ENCODE measurements around the gene PRODH. TPM values are rescaled to one million over a fixed set of nuclear protein-coding genes. Genes with fewer than 3 reads are reported as not detected.

PRODH gene
- total RNA-seq, 1 experiment from 2014 or later, result 1.1 TPM

DNA sequence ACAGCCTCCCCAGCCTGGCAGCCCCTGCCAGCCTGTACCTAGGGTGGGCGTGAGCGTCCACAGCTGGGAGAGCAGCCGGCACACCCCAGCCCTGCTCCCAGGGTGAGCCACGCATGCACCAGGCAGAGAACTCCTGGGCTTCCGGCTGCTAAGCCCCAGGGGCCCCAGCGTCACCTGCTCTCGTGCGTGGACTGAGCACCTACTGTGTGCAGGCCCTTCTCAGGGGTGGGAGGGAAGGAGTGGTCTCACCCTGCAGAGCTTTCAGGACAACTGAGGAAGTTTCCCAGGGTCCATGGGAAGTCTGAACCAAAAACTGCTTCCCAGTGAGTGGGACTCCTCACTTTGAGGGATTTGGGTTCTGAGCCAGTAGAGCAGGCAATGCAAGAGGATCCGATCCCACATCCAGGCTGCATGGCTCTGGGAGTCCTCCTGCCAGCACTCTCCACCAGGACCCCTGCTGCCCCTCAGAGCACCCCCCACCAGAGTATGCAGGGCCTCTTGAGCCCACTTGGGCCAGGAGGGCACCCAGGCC is 47.1 kb upstream of the PRODH start:
- H3K4me3 ChIP-seq, result no peak overlapping the region
- no peak for TF ChIP-seq EZH2 (IDR thresholded peaks at IDR 0.05; ENCODE audit: low read depth)
- TF ChIP-seq, protein P1, sequence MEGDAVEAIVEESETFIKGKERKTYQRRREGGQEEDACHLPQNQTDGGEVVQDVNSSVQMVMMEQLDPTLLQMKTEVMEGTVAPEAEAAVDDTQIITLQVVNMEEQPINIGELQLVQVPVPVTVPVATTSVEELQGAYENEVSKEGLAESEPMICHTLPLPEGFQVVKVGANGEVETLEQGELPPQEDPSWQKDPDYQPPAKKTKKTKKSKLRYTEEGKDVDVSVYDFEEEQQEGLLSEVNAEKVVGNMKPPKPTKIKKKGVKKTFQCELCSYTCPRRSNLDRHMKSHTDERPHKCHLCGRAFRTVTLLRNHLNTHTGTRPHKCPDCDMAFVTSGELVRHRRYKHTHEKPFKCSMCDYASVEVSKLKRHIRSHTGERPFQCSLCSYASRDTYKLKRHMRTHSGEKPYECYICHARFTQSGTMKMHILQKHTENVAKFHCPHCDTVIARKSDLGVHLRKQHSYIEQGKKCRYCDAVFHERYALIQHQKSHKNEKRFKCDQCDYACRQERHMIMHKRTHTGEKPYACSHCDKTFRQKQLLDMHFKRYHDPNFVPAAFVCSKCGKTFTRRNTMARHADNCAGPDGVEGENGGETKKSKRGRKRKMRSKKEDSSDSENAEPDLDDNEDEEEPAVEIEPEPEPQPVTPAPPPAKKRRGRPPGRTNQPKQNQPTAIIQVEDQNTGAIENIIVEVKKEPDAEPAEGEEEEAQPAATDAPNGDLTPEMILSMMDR (conservative IDR thresholded peaks at IDR 0.05), result no peak
- no peak overlapping the region for H3K27ac ChIP-seq
- ChIA-PET CTCF (no interaction called here), POLR2A (ENCODE audit: unreplicated experiment) (no interaction called here)
- H3K79me2 ChIP-seq (ENCODE audit: low read depth), result no peaks in the 10 kb centered on the region
- H4K20me1 ChIP-seq (ENCODE audit: insufficient read depth), result no peaks in the 10 kb centered on the region
- no peaks in the 10 kb centered on the region for H3K9me2 ChIP-seq (ENCODE audit: insufficient read depth)
- no TSS peak for BruUV-seq (replicated peaks)
- H3K27me3 ChIP-seq (ENCODE audit: insufficient read depth, low read depth), result no peaks in the 10 kb centered on the region
- no peaks in the 10 kb centered on the region for H3K4me1 ChIP-seq (replicated peaks; ENCODE audit: insufficient read depth)
- intact Hi-C loops (cut with micrococcal nuclease; ENCODE audit: unreplicated experiment), result no loop called here
- no peak overlapping the region for H3K4me2 ChIP-seq
- DNase-seq, result no peak
- H3K9me3 ChIP-seq (ENCODE audit: insufficient read depth, low read depth), result no peaks in the 10 kb centered on the region
- H3F3A ChIP-seq (ENCODE audit: insufficient read depth, low read depth), result no peaks in the 10 kb centered on the region
- H2AFZ ChIP-seq, result no peak overlapping the region
- H3K36me3 ChIP-seq (ENCODE audit: low read depth), result no peaks in the 10 kb centered on the region

DNA sequence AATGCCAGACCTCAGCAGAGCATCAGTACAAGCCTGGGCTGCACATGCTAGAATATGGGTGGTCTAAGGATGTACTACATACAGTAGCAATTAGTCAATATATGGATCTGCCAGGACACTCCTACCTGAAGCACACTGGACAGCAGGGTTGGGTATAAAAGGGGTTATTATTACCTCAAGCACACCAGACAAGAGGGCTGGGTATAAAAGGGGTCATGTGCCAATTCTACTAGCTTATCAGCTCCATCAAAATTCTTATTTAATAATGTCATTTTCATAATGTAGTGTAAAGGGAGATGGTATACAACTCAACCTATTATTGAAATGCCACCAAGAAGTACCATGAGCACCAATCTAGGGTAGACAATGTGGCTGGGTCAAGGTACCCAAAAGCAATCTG is 44.7 kb upstream of the PRODH start:
- H3K4me2 ChIP-seq, result no peak overlapping the region
- no TSS peak for BruUV-seq (replicated peaks)
- H3K4me3 ChIP-seq, result no peak overlapping the region
- CTCF ChIA-PET, result no interaction called here
- no peaks in the 10 kb centered on the region for H3K79me2 ChIP-seq (ENCODE audit: low read depth)
- TF ChIP-seq, protein P1 (conservative IDR thresholded peaks at IDR 0.05), result no peak
- TF ChIP-seq EZH2 (IDR thresholded peaks at IDR 0.05; ENCODE audit: low read depth), result no peak
- no peak for DNase-seq
- no peaks in the 10 kb centered on the region for H3K4me1 ChIP-seq (replicated peaks; ENCODE audit: insufficient read depth)
- no peak overlapping the region for H2AFZ ChIP-seq
- no peaks in the 10 kb centered on the region for H3F3A ChIP-seq (ENCODE audit: insufficient read depth, low read depth)
- POLR2A ChIA-PET (ENCODE audit: unreplicated experiment), result no interaction called here
- no peaks in the 10 kb centered on the region for H3K9me2 ChIP-seq (ENCODE audit: insufficient read depth)
- no peaks in the 10 kb centered on the region for H3K27me3 ChIP-seq (ENCODE audit: insufficient read depth, low read depth)
- no peaks in the 10 kb centered on the region for H4K20me1 ChIP-seq (ENCODE audit: insufficient read depth)
- H3K27ac ChIP-seq, result no peak overlapping the region
- no peaks in the 10 kb centered on the region for H3K9me3 ChIP-seq (ENCODE audit: insufficient read depth, low read depth)
- no peaks in the 10 kb centered on the region for H3K36me3 ChIP-seq (ENCODE audit: low read depth)
- intact Hi-C loops (cut with micrococcal nuclease; ENCODE audit: unreplicated experiment), result no loop called here

- intact Hi-C loops (cut with micrococcal nuclease; ENCODE audit: unreplicated experiment), result no loop called here
- Histone ChIP-seq H3K36me3 (ENCODE audit: low read depth) (no peaks in the 10 kb centered on the region), H3F3A (ENCODE audit: insufficient read depth, low read depth) (no peaks in the 10 kb centered on the region), H3K79me2 (ENCODE audit: low read depth) (no peaks in the 10 kb centered on the region), H4K20me1 (ENCODE audit: insufficient read depth) (no peaks in the 10 kb centered on the region), H3K9me3 (ENCODE audit: insufficient read depth, low read depth) (no peaks in the 10 kb centered on the region), H3K27ac (no peak overlapping the region), H3K4me1 (replicated peaks; ENCODE audit: insufficient read depth) (no peaks in the 10 kb centered on the region), H3K4me2 (no peak overlapping the region), H2AFZ (no peak overlapping the region), H3K4me3 (no peak overlapping the region), H3K9me2 (ENCODE audit: insufficient read depth) (no peaks in the 10 kb centered on the region), H3K27me3 (ENCODE audit: insufficient read depth, low read depth) (no peaks in the 10 kb centered on the region)
- no peak for DNase-seq
- ChIA-PET CTCF (no interaction called here), POLR2A (ENCODE audit: unreplicated experiment) (no interaction called here)
- no TSS peak for BruUV-seq (replicated peaks)
- TF ChIP-seq, protein P1 (conservative IDR thresholded peaks at IDR 0.05), result no peak
- TF ChIP-seq EZH2 (IDR thresholded peaks at IDR 0.05; ENCODE audit: low read depth), result no peak
Observed at GRCh38 chr22:18979957-18980356, 43.9 kb upstream of the PRODH start.

Data from PC-9 (cell line).